Endodermal cell (in vitro differentiated cells): ENCODE measurements around the gene OR6F1. TPM values are rescaled to one million over a fixed set of nuclear protein-coding genes. Genes with fewer than 3 reads are reported as not detected.
"Not testable (repeated sequence)": the region's sequence is repeated elsewhere in the genome, so short reads cannot be mapped to it uniquely, and the experiment has no call there.

Source experiments
- DNase-seq: peaks from one replicate; pipeline ENCODE4 v3.0.0-alpha.2; 2017
- H3K27ac ChIP-seq: 2 replicates; pipeline ENCODE4 v1.5.1; 2013; ENCODE audit warnings: mild to moderate bottlenecking, low read depth, low read length, moderate library complexity
- H3K27me3 ChIP-seq: 2 replicates; pipeline ENCODE4 v1.6.1; 2013; ENCODE audit warnings: mild to moderate bottlenecking, low read length, moderate library complexity; ENCODE audit not compliant: insufficient read depth, control insufficient read depth, poor library complexity, severe bottlenecking
- H3K36me3 ChIP-seq: 2 replicates; pipeline ENCODE4 v1.7.0; 2013; ENCODE audit warnings: mild to moderate bottlenecking, low read length, moderate library complexity; ENCODE audit not compliant: control insufficient read depth, insufficient read depth
- H3K4me1 ChIP-seq: one replicate; pipeline ENCODE4 v1.7.0; 2013; ENCODE audit warnings: low read length; ENCODE audit not compliant: control insufficient read depth, insufficient read depth
- H3K4me3 ChIP-seq: 2 replicates; pipeline ENCODE4 v1.5.1; 2013; ENCODE audit warnings: mild to moderate bottlenecking, low read length, moderate library complexity
- H3K9ac ChIP-seq: 2 replicates; pipeline ENCODE4 v1.6.1; 2013; ENCODE audit warnings: mild to moderate bottlenecking, low read length, moderate library complexity; ENCODE audit not compliant: poor library complexity, severe bottlenecking; ENCODE audit errors: extremely low read depth
- H3K9me3 ChIP-seq: 2 replicates; pipeline ENCODE4 v1.6.1; 2013; ENCODE audit warnings: mild to moderate bottlenecking, low read length, moderate library complexity; ENCODE audit not compliant: control insufficient read depth
- H3K27ac Mint-ChIP-seq: 2 replicates; pipeline ENCODE4 v1.8.0; 2020; ENCODE audit warnings: mixed read lengths
- H3K27me3 Mint-ChIP-seq: 2 replicates; pipeline ENCODE4 v1.8.0; 2021; ENCODE audit warnings: mild to moderate bottlenecking, mixed read lengths; ENCODE audit not compliant: insufficient read depth
- H3K36me3 Mint-ChIP-seq: 2 replicates; pipeline ENCODE4 v1.8.0; 2020; ENCODE audit warnings: low read depth, mixed read lengths
- H3K4me1 Mint-ChIP-seq: 2 replicates; pipeline ENCODE4 v1.8.0; 2020; ENCODE audit warnings: mixed read lengths
- H3K4me3 Mint-ChIP-seq: 2 replicates; pipeline ENCODE4 v1.8.0; 2020; ENCODE audit warnings: mild to moderate bottlenecking, moderate library complexity, mixed read lengths
- H3K9me3 Mint-ChIP-seq: 2 replicates; pipeline ENCODE4 v1.8.0; 2020; ENCODE audit warnings: mild to moderate bottlenecking, mixed read lengths
- CTCF ChIP-seq: fragments of 200-600 bp; sonication (generic); conservative IDR thresholded peaks from 2 replicates; pipeline ENCODE4 v1.5.0; 2021; ENCODE audit warnings: antibody characterized with exemption, mild to moderate bottlenecking
- WGBS, 2 experiments: methylation state at CpG; one replicate each; pipeline versions ENCODE4 v1.1.5 to v1.1.7; 2013; ENCODE audit warnings: missing lambda C conversion rate in 2 of 2, mixed read lengths in 1 of 2; ENCODE audit not compliant: insufficient coverage in 1 of 2, insufficient read length in 1 of 2; 5-methylcytosine and 5-hydroxymethylcytosine counted together
- long read RNA-seq, 4 experiments: library from polyadenylated mRNA in 2 of 4; library from RNA in 1 of 4; library from capped mRNA in 1 of 4; stranded (forward) in 3 of 4; unstranded in 1 of 4; transcript quantifications; one replicate each; pipeline ENCODE4 v2.0.0, GENCODE V29; 2020 to 2021; ENCODE audit warnings: inconsistent platforms in 1 of 4
- polyA plus RNA-seq, 2 experiments: library from polyadenylated mRNA; stranded (reverse); fragments of 50-300 nt; gene quantifications; one replicate each; pipeline ENCODE4 v1.2.3, GENCODE V29; 2013
- total RNA-seq, 2 donors: library from RNA; stranded (reverse); fragmentation: NEBNext Ultra II Directional in 1 of 2; extraction: Animal tissue kit (Norgen Biotek cat#: 25700) in 1 of 2; gene quantifications; 2 replicates in 1 of 2; 3 replicates in 1 of 2; pipeline ENCODE4 v1.2.1, GENCODE V29; 2021

Gene OR6F1
- not detected for total RNA-seq
- polyA plus RNA-seq (2013, experiment 1 of 2), result not detected
- not detected for polyA plus RNA-seq (2013, experiment 2 of 2)
- long read RNA-seq, experiment 1, result 0 reads
- long read RNA-seq, experiment 2, result 0 reads
- long read RNA-seq, experiment 3, result 0 reads
- long read RNA-seq, experiment 4, result 0 reads

- H3K4me1 ChIP-seq, result no peaks in the 10 kb centered on the region
- DNase-seq, result no peak
- no peak within 1 kb of the TSS for H3K27ac ChIP-seq
- no peak within 1 kb of the TSS for H3K4me3 ChIP-seq
- Mint-ChIP-seq H3K4me3 (no peak within 1 kb of the TSS), H3K27ac (no peak within 1 kb of the TSS), H3K36me3 (no peaks in the 10 kb centered on the region), H3K27me3 (no peaks in the 10 kb centered on the region), H3K9me3 (peaks cover 29% of the 10 kb centered on the region), H3K4me1 (no peaks in the 10 kb centered on the region)
- peaks cover 74% of the 10 kb centered on the region for H3K9me3 ChIP-seq
- TF ChIP-seq CTCF, result no peak
- no peaks in the 10 kb centered on the region for H3K27me3 ChIP-seq
- H3K36me3 ChIP-seq, result no peaks in the 10 kb centered on the region
- no peak within 1 kb of the TSS for H3K9ac ChIP-seq
- WGBS, 2 experiments, result 78% methylated on average over 3 of the region's 3 CpGs; no CpG with 5 or more reads in 1 of the 2 experiments
Observed at GRCh38 chr1:247716546-247716945, at the start of gene OR6F1. TSS of gene OR6F1 (minus strand) at chr1:247716646. CDS start at chr1:247712755, 3,891 bp downstream.

DNA sequence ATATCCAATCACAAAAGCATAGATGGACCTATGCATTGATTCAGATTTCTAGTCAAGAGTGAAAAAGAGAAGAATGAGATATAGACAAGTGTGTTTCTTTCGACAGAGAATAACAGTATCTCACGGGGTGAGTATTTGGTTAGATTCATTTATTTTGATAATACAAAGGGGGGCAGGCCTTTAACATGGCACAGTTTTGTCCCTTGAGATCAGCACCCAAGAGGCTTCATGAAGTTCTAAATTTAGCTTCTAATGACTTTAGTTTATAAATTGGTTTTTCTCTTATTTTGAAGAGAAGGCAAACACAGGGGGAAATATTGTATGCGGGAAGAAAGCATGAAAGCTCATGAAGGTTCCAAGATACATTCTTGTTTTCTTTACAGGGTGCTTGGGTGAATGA, 44.0 kb upstream of the OR6F1 start, which contains the start of gene OR1C1:
OR1C1 (minus strand) TSS at position 101 of the 400 bp plus-strand sequence. CDS start 2,150 bp downstream, outside the sequence.
- no peaks in the 10 kb centered on the region for H3K27me3 ChIP-seq
- no peaks in the 10 kb centered on the region for H3K4me1 ChIP-seq
- H3K27ac ChIP-seq, result no peak within 1 kb of the TSS
- no peaks in the 10 kb centered on the region for H3K27me3 Mint-ChIP-seq
- H3K36me3 ChIP-seq, result no peaks in the 10 kb centered on the region
- H3K4me3 ChIP-seq, result no peak within 1 kb of the TSS
- H3K9ac ChIP-seq, result no peak within 1 kb of the TSS
- H3K4me1 Mint-ChIP-seq, result no peaks in the 10 kb centered on the region
- H3K9me3 Mint-ChIP-seq, result peaks cover 30% of the 10 kb centered on the region
- TF ChIP-seq CTCF, result no peak
- no peak for DNase-seq
- H3K9me3 ChIP-seq, result peaks cover 74% of the 10 kb centered on the region
- H3K4me3 Mint-ChIP-seq, result no peak within 1 kb of the TSS
- H3K27ac Mint-ChIP-seq, result no peak within 1 kb of the TSS
- no peaks in the 10 kb centered on the region for H3K36me3 Mint-ChIP-seq
- WGBS, 2 experiments, result 85 to 100% methylated on average over 3 of the region's 3 CpGs

DNA sequence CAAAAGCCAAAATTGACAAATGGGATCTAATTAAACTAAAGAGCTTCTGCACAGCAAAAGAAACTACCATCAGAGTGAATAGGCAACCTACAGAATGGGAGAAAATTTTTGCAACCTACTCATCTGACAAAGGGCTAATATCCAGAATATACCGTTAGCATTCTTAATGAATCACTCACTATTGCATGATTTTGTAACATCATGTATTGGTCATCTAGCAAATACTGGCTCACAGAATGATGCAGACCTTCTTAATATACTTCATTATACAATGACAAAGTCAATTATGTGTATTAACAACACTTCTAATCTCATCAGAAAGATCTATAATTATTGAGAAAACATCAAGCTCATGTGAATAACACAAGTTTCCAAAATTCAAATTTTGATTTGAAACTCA, 37.9 kb upstream of the OR6F1 start:
- not testable (repeated sequence) for DNase-seq, H3K4me3 ChIP-seq, H3K27ac Mint-ChIP-seq, H3K4me3 Mint-ChIP-seq, H3K27me3 ChIP-seq, H3K4me1 Mint-ChIP-seq, H3K27me3 Mint-ChIP-seq, H3K36me3 ChIP-seq, H3K4me1 ChIP-seq, H3K9ac ChIP-seq, H3K36me3 Mint-ChIP-seq, H3K27ac ChIP-seq
- WGBS, 2 experiments, result 91% methylated on average over 1 of the region's 1 CpG; no CpG with 5 or more reads in 1 of the 2 experiments
- peaks cover 62% of the 10 kb centered on the region for H3K9me3 ChIP-seq
- peaks cover 38% of the 10 kb centered on the region for H3K9me3 Mint-ChIP-seq

GRCh38 chr1:247749870-247750269, 33.4 kb upstream of the OR6F1 start:
- no peaks in the 10 kb centered on the region for H3K27me3 ChIP-seq
- peaks cover 41% of the 10 kb centered on the region for H3K9me3 Mint-ChIP-seq
- no peaks in the 10 kb centered on the region for H3K4me1 ChIP-seq
- no peak overlapping the region for H3K4me3 Mint-ChIP-seq
- WGBS, 2 experiments, result 83 to 84% methylated on average over 1 of the region's 1 CpG
- no peaks in the 10 kb centered on the region for H3K4me1 Mint-ChIP-seq
- no peak overlapping the region for H3K27ac ChIP-seq
- DNase-seq, result no peak
- no peak for TF ChIP-seq CTCF
- H3K27ac Mint-ChIP-seq, result no peak overlapping the region
- no peaks in the 10 kb centered on the region for H3K27me3 Mint-ChIP-seq
- no peak overlapping the region for H3K9ac ChIP-seq
- H3K4me3 ChIP-seq, result no peak overlapping the region
- no peaks in the 10 kb centered on the region for H3K36me3 ChIP-seq
- peaks cover 49% of the 10 kb centered on the region for H3K9me3 ChIP-seq
- no peaks in the 10 kb centered on the region for H3K36me3 Mint-ChIP-seq
